Activated CD4-positive, alpha-beta memory T cell treated with anti-CD3 and anti-CD28 coated beads for 36 hours (primary cell): ENCODE data around the gene NPHP4. TPM values are rescaled to one million over a fixed set of nuclear protein-coding genes. Genes with fewer than 3 reads are reported as not detected.
A peak's percentile ranks its signal among the peaks of the same experiment; 100 is the strongest.

Source experiments
- CTCF ChIA-PET: fragments of 350-600 bp; sonication (Branson Sonifier 250); formaldehyde crosslinking; loops from one replicate; lab custom pipeline; 2021; ENCODE audit warnings: antibody characterized with exemption, inconsistent platforms; lab: Charles Lee
- POLR2A ChIA-PET: fragments of 350-600 bp; sonication (Branson Sonifier 250); formaldehyde crosslinking; loops from one replicate; lab custom pipeline; 2021; ENCODE audit warnings: antibody characterized with exemption; lab: Charles Lee
- DNase-seq: peaks from one replicate; pipeline ENCODE4 v3.0.0-alpha.2; 2020
- H3K27ac Mint-ChIP-seq: one replicate; pipeline ENCODE4 v1.8.0; 2021; ENCODE audit warnings: mixed read lengths
- H3K27me3 Mint-ChIP-seq: one replicate; pipeline ENCODE4 v1.8.0; 2021; ENCODE audit warnings: mixed read lengths
- H3K36me3 Mint-ChIP-seq: one replicate; pipeline ENCODE4 v1.8.0; 2021; ENCODE audit warnings: mixed read lengths
- H3K4me1 Mint-ChIP-seq: one replicate; pipeline ENCODE4 v1.8.0; 2021; ENCODE audit warnings: low read depth, mixed read lengths
- H3K4me3 Mint-ChIP-seq: one replicate; pipeline ENCODE4 v1.8.0; 2021; ENCODE audit warnings: mild to moderate bottlenecking, mixed read lengths
- H3K9me3 Mint-ChIP-seq: one replicate; pipeline ENCODE4 v1.8.0; 2021; ENCODE audit warnings: mixed read lengths
- intact Hi-C: fragments of 100-400 bp; cut with micrococcal nuclease; formaldehyde crosslinking; loops from one replicate; pipeline ENCODE4 v1.15.1; 2023
- total RNA-seq, 2 experiments: library from RNA; stranded (reverse); gene quantifications; one replicate each; pipeline ENCODE4 v1.2.3, GENCODE V29; 2021

Gene NPHP4
- total RNA-seq, 2 experiments from 2014 or later = 14.0 to 14.6 TPM

GRCh38 chr1:6033124-6033523 lies 40.9 kb upstream of the NPHP4 start:
- ChIA-PET CTCF (interaction anchor here (0.7 to 2.6 kb wide), 4 partner anchors 9 to 523 kb away, joined by 3 to 10 read pairs (median 6); no protein-coding TSS in a partner anchor), POLR2A (no interaction called here)
- no peak overlapping the region for H3K27ac Mint-ChIP-seq
- intact Hi-C loops = no loop called here
- H3K9me3 Mint-ChIP-seq = no peaks in the 10 kb centered on the region
- H3K27me3 Mint-ChIP-seq = no peaks in the 10 kb centered on the region
- H3K36me3 Mint-ChIP-seq = peaks cover 44% of the 10 kb centered on the region
- H3K4me3 Mint-ChIP-seq = no peak overlapping the region
- H3K4me1 Mint-ChIP-seq = peaks cover 90% of the 10 kb centered on the region
- DNase-seq = no peak

- POLR2A ChIA-PET = no interaction called here
- no peak for DNase-seq
- intact Hi-C loops = no loop called here
These were observed 38.5 kb upstream of the NPHP4 start for GRCh38 chr1:6030547-6031261.

GRCh38 chr1:6030132-6030531 lies 37.9 kb upstream of the NPHP4 start:
- Mint-ChIP-seq H3K9me3 (no peaks in the 10 kb centered on the region), H3K4me1 (peaks cover 75% of the 10 kb centered on the region), H3K4me3 (no peak overlapping the region), H3K27ac (peak overlapping the region; percentile 9), H3K36me3 (peaks cover 40% of the 10 kb centered on the region), H3K27me3 (no peaks in the 10 kb centered on the region)
- ChIA-PET POLR2A (interaction anchor here (0.7 kb wide), 1 partner anchor 36 kb away, joined by 3 read pairs; no protein-coding TSS in a partner anchor), CTCF (interaction anchor here (1.3 kb wide), 1 partner anchor 113 kb away, joined by 4 read pairs; no protein-coding TSS in a partner anchor)
- DNase-seq = no peak
- intact Hi-C loops = no loop called here

More at GRCh38 chr1:6030547-6031261, 38.5 kb upstream of the NPHP4 start:
- H3K27me3 Mint-ChIP-seq = no peaks in the 10 kb centered on the region
- no peak overlapping the region for H3K4me3 Mint-ChIP-seq
- peak overlapping the region; percentile 9 for H3K27ac Mint-ChIP-seq
- H3K36me3 Mint-ChIP-seq = peaks cover 44% of the 10 kb centered on the region
- H3K4me1 Mint-ChIP-seq = peaks cover 76% of the 10 kb centered on the region
- CTCF ChIA-PET = no interaction called here
- no peaks in the 10 kb centered on the region for H3K9me3 Mint-ChIP-seq

GRCh38 chr1:6029351-6029750 lies 37.1 kb upstream of the NPHP4 start:
- H3K9me3 Mint-ChIP-seq = no peaks in the 10 kb centered on the region

GRCh38 chr1:6028042-6028850 lies 36.0 kb upstream of the NPHP4 start:
- H3K36me3 Mint-ChIP-seq = peaks cover 35% of the 10 kb centered on the region
- peak; percentile 80 for DNase-seq
- ChIA-PET CTCF (interaction anchor here (0.9 to 1.2 kb wide), 2 partner anchors 35 to 36 kb away, joined by 3 read pairs; no protein-coding TSS in a partner anchor), POLR2A (interaction anchor here (1.2 kb wide), 1 partner anchor 172 kb away, joined by 3 read pairs; no protein-coding TSS in a partner anchor)
- intact Hi-C loops = loop anchor here (5.0 to 10.0 kb wide), 2 partner anchors 574 to 757 kb away; partner anchors contain the start of genes CAMTA1 and KLHL21
- peaks cover 60% of the 10 kb centered on the region for H3K4me1 Mint-ChIP-seq
- no peaks in the 10 kb centered on the region for H3K27me3 Mint-ChIP-seq
- peak overlapping the region; percentile 96 for H3K4me3 Mint-ChIP-seq
- H3K9me3 Mint-ChIP-seq = no peaks in the 10 kb centered on the region
- H3K27ac Mint-ChIP-seq = peak overlapping the region; percentile 97

More at GRCh38 chr1:6029351-6029750, 37.1 kb upstream of the NPHP4 start:
- ChIA-PET POLR2A (interaction anchor here (0.7 kb wide), 1 partner anchor 35 kb away, joined by 3 read pairs; no protein-coding TSS in a partner anchor), CTCF (interaction anchor here (1.3 kb wide), 1 partner anchor 112 kb away, joined by 4 read pairs; no protein-coding TSS in a partner anchor)
- no peak for DNase-seq
- H3K36me3 Mint-ChIP-seq = peaks cover 37% of the 10 kb centered on the region
- no peaks in the 10 kb centered on the region for H3K27me3 Mint-ChIP-seq
- peak overlapping the region; percentile 97 for H3K27ac Mint-ChIP-seq
- intact Hi-C loops = loop anchor here (5.0 to 10.0 kb wide), 2 partner anchors 573 to 755 kb away; partner anchors contain the start of genes CAMTA1 and KLHL21
- H3K4me1 Mint-ChIP-seq = peaks cover 70% of the 10 kb centered on the region
- H3K4me3 Mint-ChIP-seq = peak overlapping the region; percentile 18

- Mint-ChIP-seq H3K9me3 (no peaks in the 10 kb centered on the region), H3K27ac (peak overlapping the region; percentile 97), H3K4me1 (peaks cover 54% of the 10 kb centered on the region), H3K4me3 (peak overlapping the region; percentile 96), H3K36me3 (peaks cover 32% of the 10 kb centered on the region), H3K27me3 (no peaks in the 10 kb centered on the region)
- intact Hi-C loops = loop anchor here (1.0 to 10.0 kb wide), 6 partner anchors 35 to 757 kb away; partner anchors contain the start of genes ACOT7, CAMTA1, KLHL21 and NPHP4
- CTCF ChIA-PET = interaction anchor here (1.1 to 1.2 kb wide), 2 partner anchors 34 to 177 kb away, joined by 3 read pairs; no protein-coding TSS in a partner anchor
- peak; percentile 62 for DNase-seq
- POLR2A ChIA-PET = interaction anchor here (0.6 to 3.8 kb wide), 3 partner anchors 29 to 173 kb away, joined by 3 to 41 read pairs (median 4); partner anchors contain the start of gene NPHP4
These were observed 35.4 kb upstream of the NPHP4 start for GRCh38 chr1:6027591-6027990.

GRCh38 chr1:6026095-6026809 lies 34.0 kb upstream of the NPHP4 start:
- H3K9me3 Mint-ChIP-seq = no peaks in the 10 kb centered on the region
- ChIA-PET CTCF (interaction anchor here (0.8 to 2.2 kb wide), 2 partner anchors 9 to 33 kb away, joined by 3 to 10 read pairs; no protein-coding TSS in a partner anchor), POLR2A (interaction anchor here (0.5 to 3.8 kb wide), 7 partner anchors 8 to 49 kb away, joined by 3 to 41 read pairs (median 4); partner anchors contain the start of gene NPHP4)
- no peaks in the 10 kb centered on the region for H3K27me3 Mint-ChIP-seq
- peak overlapping the region; percentile 96 for H3K4me3 Mint-ChIP-seq
- peak overlapping the region; percentile 97 for H3K27ac Mint-ChIP-seq
- DNase-seq = peak; percentile 97
- peaks cover 32% of the 10 kb centered on the region for H3K36me3 Mint-ChIP-seq
- intact Hi-C loops = loop anchor here (1.0 to 10.0 kb wide), 6 partner anchors 71 to 759 kb away; partner anchors contain the start of genes ACOT7, CAMTA1, KLHL21 and RPL22
- peaks cover 43% of the 10 kb centered on the region for H3K4me1 Mint-ChIP-seq

- intact Hi-C loops = loop anchor here (1.0 to 10.0 kb wide), 6 partner anchors 70 to 759 kb away; partner anchors contain the start of genes ACOT7, CAMTA1, KLHL21 and RPL22
- POLR2A ChIA-PET = interaction anchor here (0.5 to 3.8 kb wide), 5 partner anchors 9 to 49 kb away, joined by 3 to 41 read pairs (median 4); partner anchors contain the start of gene NPHP4
- Mint-ChIP-seq H3K9me3 (no peaks in the 10 kb centered on the region), H3K4me1 (peaks cover 36% of the 10 kb centered on the region), H3K36me3 (peaks cover 24% of the 10 kb centered on the region), H3K27ac (peak overlapping the region; percentile 97), H3K27me3 (no peaks in the 10 kb centered on the region), H3K4me3 (peak overlapping the region; percentile 96)
- CTCF ChIA-PET = interaction anchor here (1.4 to 2.2 kb wide), 2 partner anchors 9 to 31 kb away, joined by 7 to 10 read pairs; no protein-coding TSS in a partner anchor
- DNase-seq = peak; percentile 56
These were observed 33.3 kb upstream of the NPHP4 start for GRCh38 chr1:6025269-6026094.

GRCh38 chr1:6024376-6024775 lies 32.2 kb upstream of the NPHP4 start:
- H3K4me3 Mint-ChIP-seq = no peak overlapping the region
- intact Hi-C loops = loop anchor here (10.0 kb wide), 1 partner anchor 760 kb away; the partner anchor contains the start of gene CAMTA1

GRCh38 chr1:6023346-6023745 lies 31.1 kb upstream of the NPHP4 start:
- POLR2A ChIA-PET = no interaction called here

More at GRCh38 chr1:6024376-6024775, 32.2 kb upstream of the NPHP4 start:
- peaks cover 25% of the 10 kb centered on the region for H3K4me1 Mint-ChIP-seq
- no peak for DNase-seq
- ChIA-PET POLR2A (interaction anchor here (3.8 kb wide), 1 partner anchor 31 kb away, joined by 41 read pairs; the partner anchor contains the start of gene NPHP4), CTCF (interaction anchor here (0.7 to 2.2 kb wide), 3 partner anchors 11 to 65 kb away, joined by 5 to 10 read pairs (median 7); no protein-coding TSS in a partner anchor)
- H3K36me3 Mint-ChIP-seq = peaks cover 16% of the 10 kb centered on the region
- H3K27me3 Mint-ChIP-seq = no peaks in the 10 kb centered on the region
- no peak overlapping the region for H3K27ac Mint-ChIP-seq
- H3K9me3 Mint-ChIP-seq = no peaks in the 10 kb centered on the region

More at GRCh38 chr1:6023346-6023745, 31.1 kb upstream of the NPHP4 start:
- Mint-ChIP-seq H3K27me3 (no peaks in the 10 kb centered on the region), H3K27ac (no peak overlapping the region), H3K4me1 (peaks cover 17% of the 10 kb centered on the region), H3K36me3 (peaks cover 7% of the 10 kb centered on the region), H3K9me3 (no peaks in the 10 kb centered on the region), H3K4me3 (no peak overlapping the region)
- CTCF ChIA-PET = interaction anchor here (0.6 kb wide), 1 partner anchor 182 kb away, joined by 3 read pairs; no protein-coding TSS in a partner anchor
- intact Hi-C loops = loop anchor here (10.0 kb wide), 1 partner anchor 761 kb away; the partner anchor contains the start of gene CAMTA1
- no peak for DNase-seq
